Mesenchymal stem cell (in vitro differentiated cells and primary cell): Measurements from ENCODE around the gene TGFBR2.

Experiments used
- DNase-seq: peaks from one replicate; pipeline ENCODE4 v3.0.0-alpha.2; 2013
- H2AFZ ChIP-seq: one replicate; pipeline ENCODE4 v1.6.1; 2013; ENCODE audit warnings: low read depth, mild to moderate bottlenecking, control low read depth, inconsistent platforms, low read length, moderate library complexity
- H2AK5ac ChIP-seq: 2 replicates; pipeline ENCODE4 v1.6.1; 2013; ENCODE audit warnings: low read length, moderate library complexity, mild to moderate bottlenecking, inconsistent platforms; ENCODE audit not compliant: severe bottlenecking
- H2BK120ac ChIP-seq: one replicate; pipeline ENCODE4 v1.6.1; 2013; ENCODE audit warnings: low read depth, mild to moderate bottlenecking, inconsistent platforms, low read length, moderate library complexity
- H2BK12ac ChIP-seq, 2 experiments: one replicate each; pipeline ENCODE4 v1.6.1; 2013; ENCODE audit warnings: inconsistent platforms in 2 of 2, low read length in 2 of 2, mild to moderate bottlenecking in 2 of 2, moderate library complexity in 2 of 2, control low read depth in 1 of 2
- H2BK15ac ChIP-seq: one replicate; pipeline ENCODE4 v1.6.1; 2013; ENCODE audit warnings: mild to moderate bottlenecking, low read depth, inconsistent platforms; ENCODE audit not compliant: poor library complexity, severe bottlenecking
- H2BK5ac ChIP-seq: 2 replicates; pipeline ENCODE4 v1.6.1; 2013; ENCODE audit warnings: low read depth, mild to moderate bottlenecking, low read length, control low read depth, inconsistent platforms; ENCODE audit not compliant: poor library complexity, severe bottlenecking
- H3K14ac ChIP-seq, 2 experiments: one replicate each; pipeline ENCODE4 v1.6.1; 2013; ENCODE audit warnings: inconsistent platforms in 2 of 2, low read length in 2 of 2, control low read depth in 1 of 2, mild to moderate bottlenecking in 1 of 2, moderate library complexity in 1 of 2
- H3K18ac ChIP-seq, 2 experiments: one replicate each; pipeline ENCODE4 v1.6.1; 2013; ENCODE audit warnings: inconsistent platforms in 2 of 2, low read length in 2 of 2, control low read depth in 1 of 2, low read depth in 1 of 2, mild to moderate bottlenecking in 1 of 2
- H3K23ac ChIP-seq, 2 experiments: one replicate each; pipeline ENCODE4 v1.6.1; 2013; ENCODE audit warnings: inconsistent platforms in 2 of 2, low read length in 2 of 2, mild to moderate bottlenecking in 2 of 2, moderate library complexity in 2 of 2, control low read depth in 1 of 2
- H3K27ac ChIP-seq: 2 replicates; pipeline ENCODE4 v1.5.1; 2013; ENCODE audit warnings: mild to moderate bottlenecking, moderate library complexity, low read length, control low read depth, inconsistent platforms; ENCODE audit not compliant: poor library complexity, severe bottlenecking
- H3K27me3 ChIP-seq, 2 experiments: 2 replicates each; pipeline versions ENCODE4 v1.6.1 to v1.7.0; 2013; ENCODE audit warnings: low read length in 2 of 2, mild to moderate bottlenecking in 2 of 2, moderate library complexity in 2 of 2, control low read depth in 1 of 2, inconsistent platforms in 1 of 2; ENCODE audit not compliant: control insufficient read depth in 1 of 2, insufficient read depth in 1 of 2
- H3K36me3 ChIP-seq, 2 experiments: 2 replicates each; pipeline versions ENCODE4 v1.6.1 to v1.7.0; 2013; ENCODE audit warnings: low read length in 2 of 2, control low read depth in 1 of 2, inconsistent platforms in 1 of 2, low read depth in 1 of 2, mild to moderate bottlenecking in 1 of 2; ENCODE audit not compliant: insufficient read depth in 2 of 2, control insufficient read depth in 1 of 2
- H3K4ac ChIP-seq, 2 experiments: one replicate each; pipeline ENCODE4 v1.6.1; 2013; ENCODE audit warnings: inconsistent platforms in 2 of 2, low read length in 2 of 2, mild to moderate bottlenecking in 2 of 2, moderate library complexity in 2 of 2, control low read depth in 1 of 2, low read depth in 1 of 2
- H3K4me1 ChIP-seq: 2 replicates; pipeline ENCODE4 v1.6.1; 2013; ENCODE audit warnings: low read depth, low read length, control low read depth; ENCODE audit not compliant: control insufficient read depth, insufficient read depth
- H3K4me2 ChIP-seq: 2 replicates; pipeline ENCODE4 v1.6.1; 2013; ENCODE audit warnings: low read length, mild to moderate bottlenecking, inconsistent platforms; ENCODE audit not compliant: poor library complexity, severe bottlenecking
- H3K4me3 ChIP-seq, 2 experiments: 2 replicates each; pipeline versions ENCODE4 v1.5.1 to v1.7.0; 2013; ENCODE audit warnings: low read length in 2 of 2, mild to moderate bottlenecking in 2 of 2, control low read depth in 1 of 2, low read depth in 1 of 2; ENCODE audit not compliant: insufficient read depth in 1 of 2
- H3K79me1 ChIP-seq: replicated peaks from 2 replicates; pipeline ENCODE4 v1.6.1; 2013; ENCODE audit warnings: mild to moderate bottlenecking, control low read depth, low read length, inconsistent platforms; ENCODE audit not compliant: poor library complexity, severe bottlenecking
- H3K9ac ChIP-seq: 2 replicates; pipeline ENCODE4 v1.7.0; 2013; ENCODE audit warnings: mild to moderate bottlenecking, low read length, moderate library complexity
- H3K9me3 ChIP-seq: 2 replicates; pipeline ENCODE4 v1.7.0; 2013; ENCODE audit warnings: mild to moderate bottlenecking, low read length; ENCODE audit not compliant: control insufficient read depth
- H4K8ac ChIP-seq: one replicate; pipeline ENCODE4 v1.6.1; 2013; ENCODE audit warnings: inconsistent platforms, mild to moderate bottlenecking, low read length, moderate library complexity
- H4K91ac ChIP-seq: one replicate; pipeline ENCODE4 v1.6.1; 2013; ENCODE audit warnings: mild to moderate bottlenecking, low read length, inconsistent platforms
- WGBS: methylation state at CpG from one replicate; pipeline ENCODE4 v1.1.7; 2013; ENCODE audit warnings: mixed read lengths; 5-methylcytosine and 5-hydroxymethylcytosine counted together

Gene TGFBR2

GRCh38 chr3:30670292-30670691, 63.9 kb downstream of the TGFBR2 start:
- no peak overlapping the region for H4K91ac ChIP-seq
- no peaks in the 10 kb centered on the region for H3K9me3 ChIP-seq
- H2BK15ac ChIP-seq: no peak overlapping the region
- no peak overlapping the region for H3K9ac ChIP-seq
- peaks cover 32% of the 10 kb centered on the region for H3K79me1 ChIP-seq
- no peak overlapping the region for H3K4ac ChIP-seq
- no peak overlapping the region for H3K18ac ChIP-seq
- no peak overlapping the region for H2BK5ac ChIP-seq
- no peaks in the 10 kb centered on the region for H3K4me1 ChIP-seq
- no peak overlapping the region for H3K4me3 ChIP-seq
- H3K27me3 ChIP-seq: no peaks in the 10 kb centered on the region
- H4K8ac ChIP-seq: no peak overlapping the region
- no peak overlapping the region for H2BK120ac ChIP-seq
- no peak overlapping the region for H3K14ac ChIP-seq
- no peak overlapping the region for H2AK5ac ChIP-seq
- H3K4me2 ChIP-seq: no peak overlapping the region
- no peak for DNase-seq
- H2BK12ac ChIP-seq: no peak overlapping the region
- H2AFZ ChIP-seq: no peak overlapping the region
- H3K36me3 ChIP-seq: peaks cover 19 to 95% of the 10 kb centered on the region in 2 experiments
- no peak overlapping the region for H3K23ac ChIP-seq
- no peak overlapping the region for H3K27ac ChIP-seq

DNA sequence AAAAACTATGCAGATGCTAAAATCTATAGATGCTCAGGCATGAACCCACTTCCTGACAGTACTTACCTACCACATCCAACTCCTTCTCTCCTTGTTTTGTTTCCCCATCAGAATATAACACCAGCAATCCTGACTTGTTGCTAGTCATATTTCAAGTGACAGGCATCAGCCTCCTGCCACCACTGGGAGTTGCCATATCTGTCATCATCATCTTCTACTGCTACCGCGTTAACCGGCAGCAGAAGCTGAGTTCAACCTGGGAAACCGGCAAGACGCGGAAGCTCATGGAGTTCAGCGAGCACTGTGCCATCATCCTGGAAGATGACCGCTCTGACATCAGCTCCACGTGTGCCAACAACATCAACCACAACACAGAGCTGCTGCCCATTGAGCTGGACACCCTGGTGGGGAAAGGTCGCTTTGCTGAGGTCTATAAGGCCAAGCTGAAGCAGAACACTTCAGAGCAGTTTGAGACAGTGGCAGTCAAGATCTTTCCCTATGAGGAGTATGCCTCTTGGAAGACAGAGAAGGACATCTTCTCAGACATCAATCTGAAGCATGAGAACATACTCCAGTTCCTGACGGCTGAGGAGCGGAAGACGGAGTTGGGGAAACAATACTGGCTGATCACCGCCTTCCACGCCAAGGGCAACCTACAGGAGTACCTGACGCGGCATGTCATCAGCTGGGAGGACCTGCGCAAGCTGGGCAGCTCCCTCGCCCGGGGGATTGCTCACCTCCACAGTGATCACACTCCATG, 65.3 kb downstream of the TGFBR2 start:
- 97% methylated on average over 19 of the region's 20 CpGs for WGBS
- no peaks in the 10 kb centered on the region for H3K9me3 ChIP-seq
- H2BK12ac ChIP-seq: peak overlapping the region in 1 of 2 experiments; percentile 12
- no peaks in the 10 kb centered on the region for H3K27me3 ChIP-seq
- no peak overlapping the region for H3K14ac ChIP-seq
- no peak overlapping the region for H3K27ac ChIP-seq
- no peak overlapping the region for H4K91ac ChIP-seq
- no peak for DNase-seq
- no peaks in the 10 kb centered on the region for H3K4me1 ChIP-seq
- H3K4me2 ChIP-seq: no peak overlapping the region
- H3K23ac ChIP-seq: no peak overlapping the region
- H3K4me3 ChIP-seq: no peak overlapping the region
- peaks cover 24 to 98% of the 10 kb centered on the region in 2 experiments for H3K36me3 ChIP-seq
- H3K9ac ChIP-seq: no peak overlapping the region
- H3K18ac ChIP-seq: no peak overlapping the region
- H2BK5ac ChIP-seq: no peak overlapping the region
- no peak overlapping the region for H2AK5ac ChIP-seq
- H4K8ac ChIP-seq: no peak overlapping the region
- H2AFZ ChIP-seq: no peak overlapping the region
- no peak overlapping the region for H2BK15ac ChIP-seq
- H3K4ac ChIP-seq: peak overlapping the region in 1 of 2 experiments; percentile 37
- H2BK120ac ChIP-seq: no peak overlapping the region
- H3K79me1 ChIP-seq: peaks cover 31% of the 10 kb centered on the region

DNA sequence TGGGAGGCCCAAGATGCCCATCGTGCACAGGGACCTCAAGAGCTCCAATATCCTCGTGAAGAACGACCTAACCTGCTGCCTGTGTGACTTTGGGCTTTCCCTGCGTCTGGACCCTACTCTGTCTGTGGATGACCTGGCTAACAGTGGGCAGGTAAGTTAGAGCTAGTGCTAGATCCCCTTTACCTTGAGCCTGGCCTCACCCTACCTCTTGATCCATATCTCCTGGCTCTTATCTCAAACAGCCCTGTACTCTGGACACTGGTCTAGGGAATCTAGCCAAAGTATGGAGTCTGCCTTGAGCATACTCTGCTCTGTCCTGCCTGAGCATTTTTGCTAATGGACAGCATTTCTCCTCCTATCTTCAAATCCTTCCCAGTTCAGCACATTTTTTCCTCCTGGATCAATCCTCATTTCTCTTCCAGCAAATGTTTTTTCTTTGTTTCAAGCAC, 65.9 kb downstream of the TGFBR2 start:
- H3K18ac ChIP-seq: no peak overlapping the region
- peaks cover 29% of the 10 kb centered on the region for H3K79me1 ChIP-seq
- no peak overlapping the region for H3K27ac ChIP-seq
- H3K4ac ChIP-seq: no peak overlapping the region
- H2BK5ac ChIP-seq: no peak overlapping the region
- no peak for DNase-seq
- no peak overlapping the region for H4K8ac ChIP-seq
- no peak overlapping the region for H3K23ac ChIP-seq
- no peaks in the 10 kb centered on the region for H3K27me3 ChIP-seq
- H2AK5ac ChIP-seq: no peak overlapping the region
- no peak overlapping the region for H4K91ac ChIP-seq
- H3K36me3 ChIP-seq: peaks cover 24 to 99% of the 10 kb centered on the region in 2 experiments
- no peak overlapping the region for H2BK15ac ChIP-seq
- H2BK12ac ChIP-seq: peak overlapping the region in 1 of 2 experiments; percentile 12
- no peak overlapping the region for H3K4me3 ChIP-seq
- H3K4me1 ChIP-seq: no peaks in the 10 kb centered on the region
- no peak overlapping the region for H3K14ac ChIP-seq
- no peak overlapping the region for H3K4me2 ChIP-seq
- no peak overlapping the region for H2BK120ac ChIP-seq
- no peak overlapping the region for H2AFZ ChIP-seq
- no peaks in the 10 kb centered on the region for H3K9me3 ChIP-seq
- peak overlapping the region; percentile 53 for H3K9ac ChIP-seq
- 100% methylated on average over 4 of the region's 4 CpGs for WGBS

DNA sequence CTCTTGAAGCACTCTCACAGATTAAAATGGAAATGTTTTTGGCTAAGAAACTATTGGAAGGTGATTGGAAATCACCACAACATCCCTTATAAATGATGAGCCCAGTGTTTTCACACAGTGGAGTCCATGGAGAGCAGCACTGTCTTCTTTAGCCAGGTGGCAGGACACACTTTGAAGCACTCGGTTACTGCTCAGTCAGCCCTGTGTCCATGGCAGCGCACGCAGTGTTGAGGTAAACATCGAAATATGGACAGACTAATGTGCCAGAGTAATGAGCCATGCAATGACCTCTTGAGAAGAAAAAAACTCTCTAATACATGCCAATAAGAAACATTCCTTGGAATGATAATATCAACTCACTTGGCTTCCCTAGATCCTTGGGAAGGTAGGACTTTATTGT, 66.6 kb downstream of the TGFBR2 start:
- peak; percentile 35 for DNase-seq
- H3K4me2 ChIP-seq: no peak overlapping the region
- H2BK120ac ChIP-seq: no peak overlapping the region
- H3K9ac ChIP-seq: peak overlapping the region; percentile 53
- H3K27ac ChIP-seq: no peak overlapping the region
- no peak overlapping the region for H2BK15ac ChIP-seq
- H4K91ac ChIP-seq: no peak overlapping the region
- H2AK5ac ChIP-seq: no peak overlapping the region
- peak overlapping the region in 1 of 2 experiments; percentile 17 for H2BK12ac ChIP-seq
- peak overlapping the region; percentile 24 to 25 for H3K18ac ChIP-seq
- H3K4me1 ChIP-seq: no peaks in the 10 kb centered on the region
- H2BK5ac ChIP-seq: no peak overlapping the region
- H3K23ac ChIP-seq: no peak overlapping the region
- peaks cover 29% of the 10 kb centered on the region for H3K79me1 ChIP-seq
- no peak overlapping the region for H3K4me3 ChIP-seq
- H3K27me3 ChIP-seq: no peaks in the 10 kb centered on the region
- H3K9me3 ChIP-seq: no peaks in the 10 kb centered on the region
- 100% methylated on average over 1 of the region's 4 CpGs for WGBS
- no peak overlapping the region for H4K8ac ChIP-seq
- H3K4ac ChIP-seq: peak overlapping the region in 1 of 2 experiments; percentile 6
- H3K14ac ChIP-seq: no peak overlapping the region
- H2AFZ ChIP-seq: no peak overlapping the region
- H3K36me3 ChIP-seq: peaks cover 24 to 99% of the 10 kb centered on the region in 2 experiments
